K562 (cell line): ENCODE data around the gene LEO1. TPM values are rescaled to one million over a fixed set of nuclear protein-coding genes. Genes with fewer than 3 reads are reported as not detected.

ENCODE experiments used
- ATAC-seq: fragments of 200-7000 bp; cut with Tn5 transposase; 3 replicates; pipeline ENCODE4 v1.9.1; 2020; ENCODE audit warnings: moderate library complexity
- BruUV-seq: library from RNA; stranded (reverse); fragments of 400-500 nt; replicated peaks from 2 replicates; lab custom pipeline; 2021; lab: Mats Ljungman, UMichigan
- CTCF ChIA-PET: fragments of 300-600 bp; formaldehyde crosslinking; extraction: SDS; loops from one replicate; lab custom pipeline; 2021; ENCODE audit warnings: low intra/inter-chr PET ratio; lab: Yijun Ruan, JAX
- POLR2A ChIA-PET: fragments of 300-600, 350-650 bp; sonication (Branson Sonifier 250); formaldehyde crosslinking; extraction: SDS; loops from one replicate; lab custom pipeline; 2021; ENCODE audit warnings: antibody characterized with exemption, inconsistent platforms; lab: Yijun Ruan, JAX
- DNase-seq, 4 experiments: peaks; one replicate each; pipeline versions ENCODE4 v3.0.0 to v3.0.0-alpha.2; 2011 to 2018; ENCODE audit warnings: low spot score in 3 of 4, mixed read lengths in 3 of 4; ENCODE audit errors: extremely low read depth in 1 of 4
- FAIRE-seq: peaks from 2 replicates; lab custom pipeline; 2011; peaks lifted over from hg19 to GRCh38; lab: Jason Lieb, UNC
- H2AFZ ChIP-seq: 2 replicates; pipeline ENCODE4 v1.6.0; 2011; ENCODE audit warnings: low read depth, low read length, control low read depth, inconsistent platforms
- H3K27ac ChIP-seq: fragments of 200-600 bp; 3 replicates; pipeline ENCODE4 v1.8.0; 2011; ENCODE audit warnings: low read depth, mild to moderate bottlenecking, control low read depth, inconsistent platforms, low read length, moderate library complexity, mixed read lengths; ENCODE audit errors: extremely low read depth
- H3K27me3 ChIP-seq, 2 experiments: fragments of 300-600 bp in 1 of 2; 2 replicates in 1 of 2; 3 replicates in 1 of 2; pipeline versions ENCODE4 v1.6.0 to v1.8.0; 2011; ENCODE audit warnings: inconsistent platforms in 2 of 2, low read length in 2 of 2, mild to moderate bottlenecking in 1 of 2, mixed read lengths in 1 of 2, moderate library complexity in 1 of 2; ENCODE audit not compliant: control insufficient read depth in 2 of 2, insufficient read depth in 2 of 2
- H3K36me3 ChIP-seq: fragments of 300-600 bp; 3 replicates; pipeline ENCODE4 v1.8.0; 2011; ENCODE audit warnings: mild to moderate bottlenecking, low read length, inconsistent platforms; ENCODE audit not compliant: control insufficient read depth, insufficient read depth
- H3K4me1 ChIP-seq, 2 experiments: fragments of 200-600 bp in 1 of 2; replicated peaks in 1 of 2; 2 replicates in 1 of 2; 3 replicates in 1 of 2; pipeline versions ENCODE4 v1.5.1 to v1.8.0; 2011; ENCODE audit warnings: inconsistent platforms in 2 of 2, low read length in 2 of 2, mild to moderate bottlenecking in 1 of 2, mixed read lengths in 1 of 2, moderate library complexity in 1 of 2; ENCODE audit not compliant: control insufficient read depth in 2 of 2, insufficient read depth in 2 of 2
- H3K4me2 ChIP-seq: 2 replicates; pipeline ENCODE4 v1.6.1; 2011; ENCODE audit warnings: low read length, control low read depth, inconsistent platforms, mixed read lengths; ENCODE audit not compliant: insufficient read depth
- H3K4me3 ChIP-seq: fragments of 200-600 bp; sonication (generic), shearing (Covaris generic); 2 replicates; pipeline ENCODE4 v1.5.1; 2016; ENCODE audit warnings: control low read depth, inconsistent platforms
- H3K79me2 ChIP-seq: fragments of 200-600 bp; 3 replicates; pipeline ENCODE4 v1.8.0; 2011; ENCODE audit warnings: low read length, inconsistent platforms; ENCODE audit not compliant: control insufficient read depth, insufficient read depth
- H3K9ac ChIP-seq, 2 experiments: 2 replicates each; pipeline versions ENCODE4 v1.6.0 to v1.6.1; 2011; ENCODE audit warnings: low read depth in 2 of 2, low read length in 2 of 2, control low read depth in 1 of 2, inconsistent platforms in 1 of 2, mild to moderate bottlenecking in 1 of 2, mixed read lengths in 1 of 2; ENCODE audit not compliant: insufficient read depth in 1 of 2
- H3K9me1 ChIP-seq: one replicate; pipeline ENCODE4 v1.6.0; 2011; ENCODE audit warnings: inconsistent platforms, mild to moderate bottlenecking, low read length, moderate library complexity; ENCODE audit not compliant: control insufficient read depth, insufficient read depth
- H3K9me3 ChIP-seq: replicated peaks from 2 replicates; pipeline ENCODE4 v1.5.1; 2011; ENCODE audit warnings: low read depth, low read length, inconsistent platforms; ENCODE audit not compliant: control insufficient read depth, insufficient read depth
- H4K20me1 ChIP-seq: replicated peaks from 2 replicates; pipeline ENCODE4 v1.6.1; 2011; ENCODE audit warnings: low read length, inconsistent platforms, mixed read lengths; ENCODE audit not compliant: control insufficient read depth, insufficient read depth
- EP400 ChIP-seq: fragments of 450-650 bp; IDR thresholded peaks from 2 replicates; pipeline ENCODE4 v1.6.1; 2017; ENCODE audit warnings: antibody characterized with exemption, mild to moderate bottlenecking, moderate library complexity
- FOXP1 ChIP-seq: sonication (generic); formaldehyde crosslinking; IDR thresholded peaks from 2 replicates; pipeline ENCODE4 v1.8.0; 2022; ENCODE audit warnings: mild to moderate bottlenecking, missing genetic modification reagents
- KLF1 ChIP-seq: fragments of 450-650 bp; IDR thresholded peaks from 2 replicates; pipeline ENCODE4 v1.6.1; 2016; ENCODE audit warnings: missing genetic modification characterization, missing compliant biosample characterization
- PTTG1 ChIP-seq: fragments of 450-650 bp; IDR thresholded peaks from 2 replicates; pipeline ENCODE4 v1.6.1; 2016; ENCODE audit warnings: low read depth, mild to moderate bottlenecking, missing genetic modification characterization, missing compliant biosample characterization
- RFX7 ChIP-seq: fragments of 250-450 bp; sonication (Bioruptor Pico); IDR thresholded peaks from 2 replicates; pipeline ENCODE4 v1.5.1; 2021; ENCODE audit warnings: mild to moderate bottlenecking
- SIX5 ChIP-seq, 2 experiments: IDR thresholded peaks; 2 replicates each; pipeline ENCODE4 v1.6.1; 2011; ENCODE audit warnings: low read length in 2 of 2, borderline replicate concordance in 1 of 2, low read depth in 1 of 2, mild to moderate bottlenecking in 1 of 2, moderate library complexity in 1 of 2; ENCODE audit not compliant: insufficient read depth in 1 of 2
- WGBS: fragments of 100-300 bp; shearing (Covaris generic); methylation state at CpG from one replicate; pipeline ENCODE4 v1.1.6; 2016; ENCODE audit warnings: low coverage, mixed read lengths; ENCODE audit not compliant: insufficient coverage; ENCODE audit errors: missing lambda C conversion rate; 5-methylcytosine and 5-hydroxymethylcytosine counted together
- in situ Hi-C: fragments of 300-500 bp; cut with MboI; formaldehyde crosslinking; loops from 4 replicates; pipeline ENCODE4 v1.15.0; 2018; ENCODE audit warnings: inconsistent platforms, mixed read lengths
- intact Hi-C: fragments of 100-400 bp; cut with micrococcal nuclease; formaldehyde crosslinking; loops from 2 replicates; pipeline ENCODE4 v1.14.2; 2022
- polyA plus RNA-seq, 8 experiments: library from polyadenylated mRNA; depleted of rRNA in 4 of 8; stranded (reverse) in 5 of 8; unstranded in 3 of 8; fragments of >200 nt; fragmentation: Nextera tagmentation in 2 of 8; fragmentation: Illumina TruSeq in 1 of 8; extraction: Ambion mirVana in 2 of 8; extraction: Trizol in 1 of 8; gene quantifications; 2 replicates each; pipeline versions ENCODE4 v1.2.1 to v1.2.3, GENCODE V29; 2011 to 2014; ENCODE audit warnings: inconsistent platforms in 1 of 8, missing spikeins in 1 of 8
- total RNA-seq, 7 experiments: library from RNA; depleted of rRNA in 6 of 7; stranded (reverse); fragments of >200 nt in 6 of 7; fragmentation: Illumina TruSeq in 2 of 7; extraction: Trizol in 2 of 7; gene quantifications; 2 replicates each; pipeline versions ENCODE4 v1.2.1 to v1.2.3, GENCODE V29; 2011 to 2021; ENCODE audit warnings: low replicate concordance in 1 of 7
- TF ChIP-seq, protein P1 (sequence below): sonication (generic); formaldehyde crosslinking; IDR thresholded peaks from 2 replicates; pipeline ENCODE4 v1.8.0; 2022; ENCODE audit warnings: mild to moderate bottlenecking, missing genetic modification reagents, borderline replicate concordance
- TF ChIP-seq, protein P2 (sequence below), 2 experiments: fragments of 250-450 bp in 1 of 2; fragments of 450-650 bp in 1 of 2; sonication (Bioruptor Pico) in 1 of 2; IDR thresholded peaks; 2 replicates each; pipeline versions ENCODE4 v1.6.1 to v1.8.0; 2016 to 2021; ENCODE audit warnings: mild to moderate bottlenecking in 2 of 2, moderate library complexity in 2 of 2, missing compliant biosample characterization in 1 of 2, missing genetic modification characterization in 1 of 2

LEO1 gene
- total and polyA plus RNA-seq, 9 of the 15 experiments (the other 6 are each of a cell fraction or from before 2014, with no cell fraction given) = 8.4 to 48.3 (median 37.9) TPM

DNA sequence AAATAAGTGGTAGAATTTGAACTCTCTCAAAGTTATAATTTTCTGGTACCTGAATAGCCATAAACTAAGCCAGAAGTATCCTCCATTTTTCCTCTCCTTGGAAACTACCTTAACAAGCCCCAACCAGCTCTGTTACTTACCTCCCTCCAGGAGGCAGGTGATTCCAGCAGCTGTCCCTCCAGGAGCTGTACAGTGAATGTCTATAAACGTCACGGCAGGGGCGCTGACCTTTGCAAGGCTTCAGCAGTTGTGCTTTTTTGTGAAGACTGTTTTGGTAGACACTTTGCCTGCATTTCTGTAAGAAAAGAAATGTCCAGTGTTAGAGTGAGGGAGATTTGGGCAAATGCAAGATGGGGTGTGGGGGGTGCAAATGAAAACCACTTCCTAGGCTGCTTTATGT, 67.2 kb downstream of the LEO1 start:
- no peak for FAIRE-seq
- TF ChIP-seq, protein P1, sequence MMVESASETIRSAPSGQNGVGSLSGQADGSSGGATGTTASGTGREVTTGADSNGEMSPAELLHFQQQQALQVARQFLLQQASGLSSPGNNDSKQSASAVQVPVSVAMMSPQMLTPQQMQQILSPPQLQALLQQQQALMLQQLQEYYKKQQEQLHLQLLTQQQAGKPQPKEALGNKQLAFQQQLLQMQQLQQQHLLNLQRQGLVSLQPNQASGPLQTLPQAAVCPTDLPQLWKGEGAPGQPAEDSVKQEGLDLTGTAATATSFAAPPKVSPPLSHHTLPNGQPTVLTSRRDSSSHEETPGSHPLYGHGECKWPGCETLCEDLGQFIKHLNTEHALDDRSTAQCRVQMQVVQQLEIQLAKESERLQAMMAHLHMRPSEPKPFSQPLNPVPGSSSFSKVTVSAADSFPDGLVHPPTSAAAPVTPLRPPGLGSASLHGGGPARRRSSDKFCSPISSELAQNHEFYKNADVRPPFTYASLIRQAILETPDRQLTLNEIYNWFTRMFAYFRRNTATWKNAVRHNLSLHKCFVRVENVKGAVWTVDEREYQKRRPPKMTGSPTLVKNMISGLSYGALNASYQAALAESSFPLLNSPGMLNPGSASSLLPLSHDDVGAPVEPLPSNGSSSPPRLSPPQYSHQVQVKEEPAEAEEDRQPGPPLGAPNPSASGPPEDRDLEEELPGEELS (CRISPR knock-in tag) = no peak
- TF ChIP-seq, protein P2, sequence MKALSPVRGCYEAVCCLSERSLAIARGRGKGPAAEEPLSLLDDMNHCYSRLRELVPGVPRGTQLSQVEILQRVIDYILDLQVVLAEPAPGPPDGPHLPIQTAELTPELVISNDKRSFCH (CRISPR knock-in tag; IDR thresholded peaks at IDR 0.05) = no peak
- TF ChIP-seq, protein P2 (tag; IDR thresholded peaks at IDR 0.05) = no peak
- TF ChIP-seq EP400 = no peak
- TF ChIP-seq FOXP1 (CRISPR knock-in tag) = no peak
- TF ChIP-seq SIX5 (IDR thresholded peaks at IDR 0.05; ENCODE audit: borderline replicate concordance in 1 of 2, insufficient read depth in 1 of 2, low read depth in 1 of 2, low read length in 2 of 2) = no peak
- no peak for TF ChIP-seq RFX7 (CRISPR knock-in tag)
- no peak for TF ChIP-seq PTTG1 (tag)
- TF ChIP-seq KLF1 (tag) = no peak
- H3K9me3 ChIP-seq = no peaks in the 10 kb centered on the region
- in situ Hi-C loops (no loop called here), intact Hi-C loops (no loop called here)
- H4K20me1 ChIP-seq = no peaks in the 10 kb centered on the region
- H3K27me3 ChIP-seq = no peaks in the 10 kb centered on the region
- no peak for DNase-seq
- no peaks in the 10 kb centered on the region for H3K9me1 ChIP-seq
- no peak overlapping the region for H2AFZ ChIP-seq
- WGBS = 85% methylated on average over 3 of the region's 3 CpGs
- no peak overlapping the region for H3K9ac ChIP-seq
- no peaks in the 10 kb centered on the region for H3K79me2 ChIP-seq
- peaks cover 75% of the 10 kb centered on the region for H3K36me3 ChIP-seq
- ATAC-seq = no peak
- H3K4me2 ChIP-seq = no peak overlapping the region
- no peaks in the 10 kb centered on the region; a peak in 1 of 5 replicates for H3K4me1 ChIP-seq
- no peak overlapping the region for H3K27ac ChIP-seq
- POLR2A ChIA-PET = no interaction called here
- no TSS peak for BruUV-seq
- H3K4me3 ChIP-seq = no peak overlapping the region
- CTCF ChIA-PET = no interaction called here
